NCI-H2107 treated with DMSO at 0.1 percent for 48 hours (cell line): Measurements from ENCODE around the gene TNPO1.

Experiments
- DNase-seq: peaks from one replicate; lab custom pipeline; 2025; ENCODE audit not compliant: unreplicated experiment; lab: John Stamatoyannopoulos, UW

TNPO1 gene

GRCh38 chr5:72850113-72850512 is 33.7 kb downstream of the TNPO1 start:
- DNase-seq = no peak

GRCh38 chr5:72852356-72852755 is 35.9 kb downstream of the TNPO1 start:
- DNase-seq = no peak

DNA sequence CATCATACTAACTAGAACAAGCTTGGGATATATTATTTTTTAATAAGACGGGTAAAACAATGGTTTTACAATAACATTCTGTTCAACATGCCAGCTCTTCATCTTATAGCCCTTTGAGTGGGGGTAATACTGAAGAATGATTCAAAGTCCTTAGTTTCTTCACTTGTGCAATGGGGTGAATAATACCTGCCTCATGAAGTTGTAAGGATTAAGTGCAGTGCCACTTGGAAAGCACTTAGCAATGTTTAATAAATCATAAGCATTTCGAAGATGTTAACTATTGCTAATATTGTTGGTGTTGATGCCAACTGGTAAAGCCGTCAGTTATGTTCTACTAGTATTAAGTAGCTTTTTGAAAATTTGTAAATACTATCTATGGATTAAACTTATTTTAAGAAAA is 38.0 kb downstream of the TNPO1 start:
- DNase-seq = no peak

GRCh38 chr5:72855821-72856220 is 39.4 kb downstream of the TNPO1 start:
- DNase-seq = no peak

GRCh38 chr5:72857396-72857795 is 40.9 kb downstream of the TNPO1 start:
- no peak for DNase-seq

DNA sequence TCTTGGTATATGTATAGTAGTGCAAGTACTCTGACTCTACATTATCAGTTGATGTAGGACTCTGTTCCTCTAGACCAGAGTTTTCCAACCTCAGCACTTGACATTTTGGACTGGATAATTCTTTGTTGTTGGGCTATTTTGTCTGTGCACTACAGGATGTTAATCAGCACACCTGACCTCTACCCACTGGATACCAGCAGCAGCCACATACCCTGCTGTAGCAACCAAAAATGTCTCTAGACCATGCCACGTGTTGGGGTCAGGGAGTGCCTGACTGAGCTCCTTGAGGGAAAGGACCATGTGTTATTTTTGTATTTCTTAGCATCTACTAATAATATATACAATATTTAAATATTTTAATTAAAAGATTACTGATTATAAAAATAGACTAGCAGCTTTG is 42.7 kb downstream of the TNPO1 start:
- DNase-seq = no peak

DNA sequence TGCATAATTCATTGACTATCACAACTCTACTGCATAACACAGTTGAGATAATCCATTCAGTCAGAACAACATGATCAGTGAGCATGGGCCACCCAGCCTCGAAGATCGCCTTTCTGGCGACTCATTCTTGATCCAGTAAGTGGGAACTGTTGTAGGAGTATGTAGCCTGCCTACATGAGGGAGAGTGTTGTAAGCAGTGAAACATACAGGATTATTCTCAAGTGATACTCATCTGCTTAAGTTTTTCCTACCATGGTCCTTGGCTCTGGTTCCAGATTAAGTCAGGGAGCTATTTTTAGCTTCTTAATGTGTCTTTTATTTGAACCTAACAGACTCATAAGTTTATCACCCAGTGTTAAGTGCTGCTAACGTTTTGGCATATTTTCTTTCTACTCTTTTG is 44.0 kb downstream of the TNPO1 start:
- DNase-seq = no peak

- DNase-seq = no peak
Observed at GRCh38 chr5:72871366-72872024, 55.0 kb downstream of the TNPO1 start.

DNA sequence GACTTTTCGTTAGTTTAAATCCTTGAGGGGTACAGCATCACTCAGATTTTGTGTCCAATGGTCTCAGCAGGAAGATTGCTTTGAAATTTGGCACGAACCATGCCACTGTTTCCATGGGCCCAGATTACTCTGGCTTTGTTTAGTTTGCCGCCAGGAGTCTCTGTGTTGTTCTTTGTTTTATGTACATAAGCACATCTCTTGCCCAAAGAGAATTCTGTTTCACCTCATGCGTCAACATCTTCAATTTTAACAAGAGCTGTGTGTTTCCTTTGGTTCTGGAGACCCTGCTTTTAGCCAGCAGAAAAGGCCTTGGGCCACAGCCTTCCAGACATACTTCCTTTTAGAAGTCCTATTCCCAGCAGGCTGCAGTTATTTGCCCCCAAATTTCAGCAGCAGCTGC is 62.4 kb downstream of the TNPO1 start:
- no peak for DNase-seq

DNA sequence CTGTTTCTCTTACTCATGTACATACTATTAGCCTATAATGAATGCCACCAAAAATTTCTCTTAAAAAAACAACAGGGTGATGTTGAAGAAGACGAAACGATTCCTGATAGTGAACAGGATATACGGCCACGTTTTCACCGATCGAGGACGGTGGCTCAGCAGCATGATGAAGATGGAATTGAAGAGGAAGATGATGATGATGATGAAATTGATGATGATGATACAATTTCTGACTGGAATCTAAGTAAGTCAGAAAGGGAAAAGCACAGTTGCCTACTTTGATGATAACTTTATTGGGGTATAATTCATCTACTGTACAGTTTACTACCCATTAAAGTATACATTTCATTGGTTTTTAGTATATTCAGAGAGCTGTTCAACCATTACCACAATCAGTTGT is 66.5 kb downstream of the TNPO1 start:
- DNase-seq = no peak

- peak; percentile 11 for DNase-seq
Observed at GRCh38 chr5:72883850-72884249, 67.4 kb downstream of the TNPO1 start.

- no peak for DNase-seq
Observed at GRCh38 chr5:72884892-72885291, 68.4 kb downstream of the TNPO1 start.

DNA sequence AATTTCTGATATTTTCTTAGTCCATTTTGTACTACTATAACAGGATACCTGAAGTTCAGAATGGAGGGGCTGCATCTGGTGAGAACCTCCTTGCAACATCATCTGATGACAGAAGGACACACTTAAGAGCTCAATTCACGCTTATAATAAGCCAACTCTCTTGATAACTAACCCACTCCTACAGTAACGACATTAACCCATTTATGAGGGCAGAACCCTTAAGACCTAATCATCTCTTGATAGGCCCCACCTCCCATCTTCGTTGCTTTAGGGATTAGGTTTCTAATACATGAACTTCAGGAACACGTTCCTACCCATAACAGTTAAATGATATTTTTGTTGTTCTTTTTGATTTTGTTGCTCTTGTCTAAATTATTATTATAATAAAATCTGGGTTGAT is 69.4 kb downstream of the TNPO1 start:
- no peak for DNase-seq

DNA sequence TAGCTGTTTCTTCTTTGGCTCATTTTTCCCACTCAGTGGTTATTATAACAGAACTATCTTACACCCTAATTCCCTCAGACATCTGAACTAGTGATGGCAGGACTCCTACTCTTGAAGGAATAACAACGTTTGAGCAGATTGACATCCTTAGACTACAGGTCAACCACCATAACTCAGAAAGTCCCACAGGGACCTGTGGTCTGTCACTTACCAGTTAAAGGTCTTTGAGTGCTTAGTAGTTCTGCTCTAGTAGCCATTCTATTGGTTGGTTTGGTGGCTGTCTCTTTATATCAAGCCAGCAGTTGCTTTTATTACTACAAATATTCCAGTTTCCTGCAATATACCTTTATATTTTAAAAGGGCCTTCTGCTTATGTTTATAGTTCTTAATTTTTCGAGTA is 72.1 kb downstream of the TNPO1 start:
- no peak for DNase-seq

GRCh38 chr5:72889324-72889723 is 72.9 kb downstream of the TNPO1 start:
- no peak for DNase-seq

- no peak for DNase-seq
Observed at GRCh38 chr5:72892846-72893245, 76.4 kb downstream of the TNPO1 start.

DNA sequence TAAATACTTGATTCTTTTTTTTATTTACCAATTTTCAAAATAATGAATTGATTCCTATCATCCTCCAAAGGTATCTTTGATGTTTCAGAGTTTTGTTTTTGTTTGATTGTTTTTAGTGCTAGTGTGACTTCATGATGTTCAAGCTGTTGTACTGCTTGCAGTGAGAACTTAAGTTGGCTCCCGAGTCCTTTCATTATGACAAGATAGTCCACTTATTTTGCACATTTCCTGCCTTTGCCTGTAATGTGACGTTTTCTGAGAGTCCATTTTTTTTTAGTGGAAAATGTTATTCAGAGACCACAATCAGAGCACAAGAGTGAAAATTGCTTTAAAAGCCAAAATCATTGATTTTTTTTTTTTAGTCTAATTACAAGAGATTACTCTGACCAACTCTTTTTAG is 79.3 kb downstream of the TNPO1 start:
- DNase-seq = no peak

DNA sequence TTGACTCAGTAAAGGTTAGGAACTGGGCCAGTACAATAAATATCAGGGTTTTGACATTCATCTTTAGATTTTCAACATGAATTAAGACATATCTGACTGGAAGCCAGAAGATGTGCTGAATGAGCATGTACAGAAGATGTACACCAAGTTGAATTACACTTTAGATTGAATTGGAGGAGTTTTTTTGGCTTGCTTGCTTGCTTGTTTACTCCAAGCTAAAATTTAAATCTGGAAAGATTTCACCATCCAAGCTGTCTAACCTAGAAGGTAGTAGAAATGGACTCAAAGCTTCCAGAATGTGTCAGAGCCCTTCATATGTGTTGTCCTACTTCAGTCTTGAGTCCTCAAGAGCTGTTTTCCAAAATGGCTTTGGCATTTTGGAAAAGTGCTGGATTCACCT is 90.3 kb downstream of the TNPO1 start:
- DNase-seq = no peak

- DNase-seq = no peak
Observed at GRCh38 chr5:72908664-72909063, 92.2 kb downstream of the TNPO1 start.

- DNase-seq = no peak
Observed at GRCh38 chr5:72917371-72917776, 100.9 kb downstream of the TNPO1 start.

DNA sequence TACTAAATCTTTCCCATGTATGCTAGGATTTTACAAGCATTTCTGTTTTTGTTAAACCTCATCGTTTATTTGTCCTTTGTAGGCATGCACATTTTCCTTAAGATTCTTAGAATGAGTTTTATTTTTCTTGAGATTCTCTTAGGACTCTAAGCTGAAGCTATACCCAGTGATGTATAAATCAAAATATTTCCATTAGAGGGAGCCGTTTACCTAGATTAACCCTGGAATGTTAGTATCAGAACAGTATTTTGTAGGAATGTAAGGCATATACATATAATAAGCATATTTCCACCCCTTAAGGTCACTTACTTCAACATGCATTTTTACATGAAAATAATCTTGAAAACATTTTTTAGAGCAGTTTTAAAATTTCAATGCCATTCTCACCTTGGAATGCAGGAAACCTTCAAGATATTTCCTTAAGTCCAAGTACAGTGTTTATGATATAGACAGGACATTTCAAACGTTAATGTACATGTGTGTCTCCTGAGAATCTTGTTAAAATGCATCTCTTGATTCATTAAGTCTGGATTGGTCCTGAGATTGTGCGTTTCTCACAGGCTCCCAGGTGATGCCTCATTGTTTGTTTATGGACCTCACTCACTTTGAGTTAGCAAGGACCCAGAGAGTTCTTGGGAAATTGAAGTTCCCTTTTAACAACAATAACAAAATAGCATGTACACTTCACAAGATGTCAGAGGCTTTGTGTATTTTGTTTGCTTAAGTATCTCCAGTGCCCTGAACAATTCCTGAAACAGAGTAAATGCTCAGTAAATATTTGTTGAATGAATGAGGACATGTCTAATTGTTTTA is 104.4 kb downstream of the TNPO1 start:
- DNase-seq = peak; percentile 41

DNA sequence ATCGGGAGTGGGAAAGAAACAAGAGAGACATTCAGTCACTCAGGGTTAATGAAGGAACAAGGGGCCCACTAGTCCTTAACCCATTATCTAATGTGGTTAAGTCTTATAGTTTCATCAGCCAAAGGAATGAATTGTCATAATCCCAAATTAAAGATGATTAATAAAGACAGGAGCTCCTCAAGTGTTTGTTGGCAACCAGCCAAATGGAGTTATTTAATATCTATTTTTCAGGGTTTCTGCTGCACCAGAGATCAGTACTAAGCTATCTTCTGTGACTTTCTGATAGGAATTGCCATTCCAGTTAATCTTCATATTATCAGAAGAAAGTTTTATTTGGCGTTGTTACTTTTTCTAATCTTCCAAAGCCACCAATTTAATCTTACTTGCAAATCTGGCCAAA is 105.4 kb downstream of the TNPO1 start:
- DNase-seq = no peak

- DNase-seq = no peak
Observed at GRCh38 chr5:72922422-72922821, 106.0 kb downstream of the TNPO1 start.
